HG02678 (cell line): ENCODE data around the gene TPSAB1.
"Not testable (repeated sequence)": the region's sequence is repeated elsewhere in the genome, so short reads cannot be mapped to it uniquely, and the experiment has no call there.

Experiments
- ATAC-seq: cut with Tn5 transposase; IDR thresholded peaks from one replicate; pipeline ENCODE4 v1.9.1; 2021; ENCODE audit warnings: mild to moderate bottlenecking, moderate library complexity; ENCODE audit not compliant: unreplicated experiment

The TPSAB1 gene

GRCh38 chr16:1263591-1264344 lies 23.3 kb downstream of the TPSAB1 start:
- ATAC-seq, result no peak

DNA sequence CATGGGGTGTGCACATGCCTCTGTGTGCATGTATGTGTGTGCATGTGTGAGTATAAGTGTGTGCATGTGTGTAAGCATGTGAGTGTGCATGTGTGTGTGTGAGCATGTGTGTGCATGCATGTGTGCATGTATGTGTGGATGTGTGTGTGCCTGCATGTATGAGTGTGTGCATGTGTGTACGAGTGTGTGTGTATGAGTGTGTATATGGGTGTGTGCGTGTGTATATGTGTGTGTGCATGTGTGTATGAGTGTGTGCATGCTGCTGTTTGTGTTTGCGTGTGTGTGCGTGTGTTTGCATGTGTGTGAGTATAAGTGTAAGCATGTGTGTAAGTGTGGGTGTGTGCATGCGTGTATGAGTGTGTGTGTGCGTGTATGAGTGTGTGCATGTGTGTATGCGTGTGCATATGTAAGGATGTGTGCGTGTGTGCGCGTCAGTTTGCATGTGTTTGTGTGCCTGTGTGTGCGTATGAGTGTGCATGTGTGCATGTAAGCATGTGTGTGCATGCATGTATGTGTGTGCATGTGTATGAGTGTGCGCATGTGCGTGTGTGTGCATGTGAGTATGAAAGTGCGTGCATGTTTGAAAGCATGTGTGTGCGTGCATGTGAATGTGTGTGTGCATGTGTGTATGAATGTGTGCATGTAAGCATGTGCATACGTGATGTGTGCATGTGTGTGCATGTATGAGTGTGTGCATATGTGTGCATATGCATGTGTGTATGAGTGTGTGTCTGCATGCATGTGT lies 24.0 kb downstream of the TPSAB1 start:
- no peak for ATAC-seq

DNA sequence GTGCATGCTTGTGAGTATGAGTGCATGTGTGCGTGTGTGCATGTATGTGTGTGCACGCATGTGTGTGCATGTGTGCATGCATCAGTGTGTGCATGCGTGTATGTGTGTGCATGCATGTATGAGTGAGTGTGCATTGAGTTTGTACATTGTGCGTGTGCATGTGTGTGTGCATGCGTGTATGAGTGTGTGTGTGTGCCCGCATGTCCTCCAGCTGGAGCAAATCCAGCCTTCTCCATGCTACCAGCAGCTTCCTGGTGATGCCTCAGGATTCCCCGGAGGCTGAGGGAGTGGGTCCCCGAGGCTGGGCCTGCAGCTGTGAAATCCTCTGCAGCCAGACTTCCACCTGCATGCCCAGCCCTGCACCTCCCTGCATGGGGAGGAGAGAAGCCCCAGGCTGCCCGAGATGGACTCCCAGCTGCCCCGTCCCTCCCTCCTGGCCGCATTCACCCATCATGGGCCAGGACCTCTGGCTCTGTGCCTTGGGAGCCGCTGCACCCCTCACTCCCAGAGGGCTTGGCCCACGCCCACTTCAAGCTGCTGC lies 24.7 kb downstream of the TPSAB1 start:
- ATAC-seq, result no peak

- ATAC-seq, result no peak
Measured at GRCh38 chr16:1265826-1266225, 25.3 kb downstream of the TPSAB1 start.

DNA sequence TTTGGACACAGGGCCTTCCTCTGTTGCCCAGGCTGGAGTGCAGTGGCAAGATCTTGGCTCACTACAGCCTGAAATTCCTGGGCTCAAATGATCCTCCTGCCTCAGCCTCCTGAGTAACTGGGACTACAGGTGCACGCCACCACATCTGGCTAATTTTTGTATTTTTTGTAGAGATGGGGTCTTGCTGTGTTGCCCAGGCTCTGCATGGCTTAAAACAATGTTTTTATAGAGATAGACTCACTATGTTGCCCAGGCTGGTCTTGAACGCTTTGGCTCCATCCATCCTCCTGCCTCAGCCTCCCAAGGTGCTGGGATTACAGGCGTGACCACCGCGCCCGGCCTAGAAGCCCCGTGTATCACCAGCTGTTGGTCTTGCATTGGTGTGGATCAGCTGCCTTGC lies 28.9 kb downstream of the TPSAB1 start:
- ATAC-seq, result not testable (repeated sequence)

GRCh38 chr16:1271380-1271723 lies 30.8 kb downstream of the TPSAB1 start:
- no peak for ATAC-seq

DNA sequence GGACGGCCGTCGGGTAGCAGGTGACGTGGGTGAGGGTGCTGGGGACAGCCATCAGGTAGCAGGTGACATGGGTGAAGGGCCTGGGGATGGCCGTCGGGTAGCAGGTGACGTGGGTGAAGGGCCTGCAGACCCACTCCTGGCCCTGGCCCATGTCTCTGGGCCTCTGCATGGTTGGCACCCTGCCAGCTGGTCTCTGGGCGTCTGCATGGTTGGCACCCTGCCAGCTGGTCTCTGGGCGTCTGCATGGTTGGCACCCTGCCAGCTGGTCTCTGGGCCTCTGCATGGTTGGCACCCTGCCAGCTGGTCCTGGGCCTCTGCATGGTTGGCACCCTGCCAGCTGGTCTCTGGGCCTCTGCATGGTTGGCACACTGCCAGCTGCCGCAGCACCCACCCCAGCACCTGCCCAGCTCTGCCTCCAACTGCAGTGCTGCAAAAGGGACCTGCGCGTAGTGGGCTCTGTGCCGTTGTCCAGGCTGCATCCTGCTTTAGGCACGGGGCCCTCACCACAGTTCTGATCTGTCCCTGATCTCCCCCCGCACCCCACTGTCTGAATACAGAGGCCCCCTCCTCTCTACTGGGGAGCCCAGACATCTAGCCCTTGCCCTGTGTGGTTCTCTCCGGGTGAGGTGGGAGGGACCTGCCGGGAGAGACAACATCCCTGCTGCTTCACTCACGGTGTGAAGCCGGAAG lies 31.4 kb downstream of the TPSAB1 start:
- ATAC-seq, result not testable (repeated sequence)

GRCh38 chr16:1272453-1273198 lies 32.1 kb downstream of the TPSAB1 start:
- ATAC-seq, result no peak

- no peak for ATAC-seq
Measured at GRCh38 chr16:1273816-1274215, 33.3 kb downstream of the TPSAB1 start.

- ATAC-seq, result no peak
Measured at GRCh38 chr16:1274767-1275166, 34.3 kb downstream of the TPSAB1 start.

GRCh38 chr16:1275791-1276579 lies 35.5 kb downstream of the TPSAB1 start:
- no peak for ATAC-seq

- ATAC-seq, result no peak
Measured at GRCh38 chr16:1276580-1276878, 36.0 kb downstream of the TPSAB1 start.

- ATAC-seq, result no peak
Measured at GRCh38 chr16:1277151-1277598, 36.7 kb downstream of the TPSAB1 start.

GRCh38 chr16:1277617-1278282 lies 37.2 kb downstream of the TPSAB1 start:
- no peak for ATAC-seq

DNA sequence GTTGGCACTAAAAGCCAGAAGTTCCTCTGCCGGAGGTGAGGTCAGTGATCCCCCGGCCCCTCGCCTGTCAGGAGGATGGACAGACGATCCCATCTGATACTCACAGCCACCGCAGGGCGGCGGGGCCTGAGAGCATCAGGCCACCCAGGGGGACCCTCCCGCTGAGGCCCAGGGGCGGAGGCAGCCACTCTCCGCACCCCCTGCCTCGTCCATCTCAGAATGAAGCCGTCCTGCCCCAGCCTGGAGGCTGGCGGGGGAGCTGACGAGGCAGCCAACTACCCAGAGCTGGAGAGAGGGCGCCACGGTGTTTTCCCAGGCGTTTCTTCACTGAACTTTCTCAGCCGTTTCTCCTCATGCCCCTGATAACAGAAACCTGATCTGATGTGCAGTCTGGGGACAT lies 38.0 kb downstream of the TPSAB1 start:
- no peak for ATAC-seq

- ATAC-seq, result no peak
Measured at GRCh38 chr16:1279081-1279944, 38.8 kb downstream of the TPSAB1 start.

- ATAC-seq, result no peak
Measured at GRCh38 chr16:1279945-1280589, 39.6 kb downstream of the TPSAB1 start.

GRCh38 chr16:1280783-1281182 lies 40.3 kb downstream of the TPSAB1 start:
- no peak for ATAC-seq
